RPMI7951 (cell line): ENCODE data around the gene KLHL30. TPM values are rescaled to one million over a fixed set of nuclear protein-coding genes. Genes with fewer than 3 reads are reported as not detected.
A peak's percentile ranks its signal among the peaks of the same experiment; 100 is the strongest.
"Not testable (repeated sequence)": the region's sequence is repeated elsewhere in the genome, so short reads cannot be mapped to it uniquely, and the experiment has no call there.

Experiments used
- DNase-seq: peaks from one replicate; pipeline ENCODE4 v3.0.0-alpha.2; 2012; ENCODE audit warnings: low read depth
- total RNA-seq: library from RNA; depleted of rRNA; stranded (reverse); fragments of >200 nt; shearing (Covaris generic); gene quantifications from 2 replicates; pipeline ENCODE4 v1.2.3, GENCODE V29; 2014

KLHL30 gene
- total RNA-seq, 1 experiment from 2014 or later, result not detected

GRCh38 chr2:238102865-238103264 lies 35.6 kb upstream of the KLHL30 start:
- DNase-seq, result no peak

DNA sequence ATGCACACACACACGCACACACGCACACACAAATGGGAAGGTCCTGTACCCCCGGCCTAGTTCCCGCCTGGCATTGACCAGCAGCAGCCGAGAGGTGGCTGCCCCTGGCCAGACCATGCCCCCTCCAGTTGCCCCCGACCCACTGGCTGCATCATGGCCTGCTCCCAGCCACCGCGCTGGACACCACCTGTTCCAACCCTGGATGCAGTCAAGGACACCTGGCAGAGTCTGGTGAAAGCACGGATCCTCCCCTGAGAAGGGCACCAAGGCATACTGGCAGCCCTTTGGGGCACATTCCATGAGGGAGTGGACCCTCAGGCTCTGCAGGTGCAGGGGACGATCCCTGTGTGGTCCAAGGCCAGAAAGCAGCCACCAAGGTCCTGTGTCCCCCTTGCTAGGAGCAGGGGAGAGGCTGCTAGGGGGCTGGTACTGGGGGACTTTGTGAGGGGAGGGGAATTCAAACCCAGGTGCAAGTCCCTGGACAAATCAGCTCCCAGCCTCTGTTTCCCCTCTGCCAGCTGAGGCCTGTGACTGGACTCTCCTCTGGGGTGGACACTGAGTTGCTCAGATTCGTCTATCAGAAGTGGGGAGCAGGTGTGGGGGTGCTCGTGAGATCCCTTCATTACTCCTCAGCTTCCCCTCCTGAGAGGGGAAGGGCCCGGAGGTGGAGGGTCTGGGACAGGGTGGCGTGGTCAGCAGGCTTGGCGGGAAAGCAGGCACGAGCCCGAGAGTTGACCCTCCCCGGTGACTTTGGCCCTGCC lies 34.8 kb upstream of the KLHL30 start:
- no peak for DNase-seq

- no peak for DNase-seq
Measured at GRCh38 chr2:238104226-238104690, 34.2 kb upstream of the KLHL30 start.

GRCh38 chr2:238104691-238105371 lies 33.6 kb upstream of the KLHL30 start:
- no peak for DNase-seq

DNA sequence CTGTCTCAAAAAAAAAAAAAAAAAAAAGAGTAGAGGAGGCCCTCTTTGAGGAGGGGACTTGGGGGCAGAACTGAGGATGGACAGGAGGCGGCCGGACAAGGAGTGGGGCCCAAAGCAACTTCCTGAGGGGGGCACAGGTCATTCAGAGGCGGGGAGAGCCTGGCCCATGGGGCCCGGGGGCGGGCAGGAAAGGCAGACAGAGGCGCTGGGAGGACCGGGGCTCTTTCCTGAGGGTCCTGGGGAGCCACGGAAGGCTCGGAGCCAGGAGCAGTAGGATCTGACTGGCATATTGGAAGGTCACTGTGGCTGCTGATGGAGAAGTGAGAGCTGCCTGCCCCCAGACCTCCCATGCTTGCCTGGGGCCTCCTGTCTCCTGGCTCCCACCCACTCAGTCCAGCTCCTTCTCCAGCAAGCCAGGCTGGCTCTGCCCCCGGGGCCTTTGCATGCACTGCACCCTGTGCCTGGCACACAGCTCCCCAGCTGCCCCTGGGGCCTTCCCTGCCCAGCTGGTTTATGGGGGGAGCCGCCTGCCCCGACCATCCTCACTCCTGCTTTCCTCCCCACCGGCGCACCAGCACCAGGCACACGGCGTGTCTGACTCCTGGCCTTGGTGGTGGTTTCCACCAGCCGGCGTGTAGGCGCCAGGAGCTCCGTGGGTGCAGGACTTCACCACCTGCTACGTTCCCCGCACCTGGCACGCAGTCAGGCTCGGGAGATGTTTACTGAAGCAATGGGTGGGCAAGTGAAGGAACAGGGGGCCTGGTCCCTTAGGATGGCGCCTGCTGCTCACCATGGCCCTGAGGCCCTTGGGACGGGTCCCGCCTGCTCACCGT lies 32.7 kb upstream of the KLHL30 start:
- no peak for DNase-seq

GRCh38 chr2:238106339-238106697 lies 32.1 kb upstream of the KLHL30 start:
- DNase-seq, result no peak

GRCh38 chr2:238106698-238107524 lies 31.6 kb upstream of the KLHL30 start:
- DNase-seq, result peak; percentile 31

DNA sequence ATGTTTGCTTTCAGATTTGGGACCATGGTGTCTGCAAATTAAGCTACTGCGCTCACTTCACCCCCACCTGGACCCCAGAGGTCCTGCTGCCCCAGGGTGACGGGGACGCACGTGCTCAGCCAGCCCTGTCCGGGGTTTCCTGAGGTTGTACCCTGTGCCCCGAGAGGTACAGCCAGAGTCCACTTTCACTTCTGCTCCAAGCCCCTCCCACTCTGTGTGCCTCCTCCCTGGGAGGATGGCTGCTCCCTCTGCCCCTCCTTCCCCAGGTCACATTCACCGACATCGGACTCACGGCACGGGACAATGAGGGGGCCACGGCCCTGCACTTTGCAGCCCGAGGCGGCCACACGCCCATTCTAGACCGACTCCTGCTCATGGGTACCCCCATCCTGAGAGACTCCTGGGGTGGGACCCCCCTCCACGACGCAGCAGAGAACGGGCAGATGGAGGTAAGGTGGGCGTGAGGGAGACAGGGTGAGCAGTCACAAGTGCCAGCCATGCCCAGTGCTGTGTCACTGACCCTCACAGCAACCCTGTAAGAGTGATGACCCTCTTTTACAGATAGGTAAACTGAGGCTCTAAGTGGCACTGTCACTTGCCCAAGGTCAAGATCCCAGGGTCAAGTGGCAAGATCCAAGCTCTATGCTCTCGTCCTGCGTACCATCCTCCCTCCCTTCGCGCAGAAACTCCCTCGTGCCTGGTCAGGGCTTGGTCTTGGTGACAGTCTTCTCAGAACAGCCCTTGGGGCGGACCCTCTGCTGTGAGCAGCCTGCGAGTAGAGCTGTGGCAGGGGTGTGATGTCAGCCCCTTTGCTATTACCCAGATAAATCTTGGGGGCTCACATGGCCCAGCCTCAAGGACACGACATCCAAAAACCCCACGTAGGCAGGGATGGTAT lies 30.7 kb upstream of the KLHL30 start:
- peak; percentile 26 for DNase-seq

- no peak for DNase-seq
Measured at GRCh38 chr2:238108423-238109183, 29.9 kb upstream of the KLHL30 start.

DNA sequence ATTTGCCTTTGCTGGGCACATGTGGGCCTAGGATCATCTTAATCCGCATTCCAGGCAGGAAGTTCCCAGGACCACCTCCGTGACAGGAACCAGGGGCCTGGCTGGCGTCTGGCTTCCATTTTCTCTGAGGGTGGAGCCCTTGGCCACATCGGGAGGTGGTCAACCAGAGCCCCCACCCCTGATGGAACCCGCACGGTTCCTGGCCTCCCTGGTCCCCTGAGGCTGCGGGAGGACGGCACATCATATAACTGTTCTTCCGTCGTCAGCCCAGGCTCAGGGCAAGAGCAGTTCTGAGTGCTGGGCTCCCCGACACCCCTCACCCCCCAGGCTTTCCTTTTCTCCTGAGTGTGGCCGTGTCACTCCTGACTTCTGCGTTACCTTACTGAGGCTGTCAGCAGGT lies 24.9 kb upstream of the KLHL30 start:
- no peak for DNase-seq

DNA sequence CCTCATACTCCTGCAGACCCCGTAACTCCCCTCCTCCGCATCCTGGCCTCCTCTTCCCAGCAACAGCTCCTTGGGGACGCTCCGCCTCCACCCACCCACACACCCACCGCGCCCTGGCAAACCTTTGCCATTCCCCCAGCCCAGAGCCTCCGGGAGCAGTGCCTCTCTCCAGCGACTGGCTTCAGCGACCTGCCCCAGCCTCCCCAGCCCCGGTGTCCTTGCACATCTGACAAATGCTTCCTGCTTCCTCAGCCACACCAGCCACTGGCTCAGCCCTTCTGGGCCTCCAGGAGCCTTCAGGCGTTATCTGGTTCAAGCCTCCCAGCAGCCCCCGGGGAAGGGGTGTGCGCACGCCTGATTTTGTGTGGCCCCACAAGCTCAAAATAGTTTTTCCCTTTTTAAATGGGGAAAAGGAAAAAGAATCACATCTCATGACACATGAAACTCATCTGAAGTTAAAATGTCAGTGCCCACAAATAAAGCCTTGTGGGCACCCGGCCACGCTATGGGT lies 24.1 kb upstream of the KLHL30 start:
- no peak for DNase-seq

- no peak for DNase-seq
Measured at GRCh38 chr2:238114851-238115660, 23.4 kb upstream of the KLHL30 start.

DNA sequence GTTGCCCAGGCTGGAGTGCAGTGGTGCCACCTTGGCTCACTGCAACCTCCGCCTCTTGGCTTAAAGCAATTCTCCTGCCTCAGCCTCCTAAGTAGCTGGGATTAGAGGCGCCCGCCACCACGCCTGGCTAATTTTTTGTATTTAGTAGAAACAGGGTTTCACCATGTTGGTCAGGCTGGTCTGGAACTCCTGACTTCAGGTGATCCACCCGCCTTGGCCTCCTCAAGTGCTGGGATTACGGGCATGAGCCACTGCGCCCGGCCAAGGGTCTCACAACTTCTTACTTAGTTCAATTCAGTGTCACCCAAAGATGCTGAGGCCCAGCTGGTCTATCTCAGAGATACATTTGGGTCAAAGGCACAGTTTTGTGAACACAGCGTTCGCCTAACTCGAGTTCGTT lies 22.8 kb upstream of the KLHL30 start:
- DNase-seq, result not testable (repeated sequence)

GRCh38 chr2:238116298-238117198 lies 21.9 kb upstream of the KLHL30 start:
- DNase-seq, result no peak

DNA sequence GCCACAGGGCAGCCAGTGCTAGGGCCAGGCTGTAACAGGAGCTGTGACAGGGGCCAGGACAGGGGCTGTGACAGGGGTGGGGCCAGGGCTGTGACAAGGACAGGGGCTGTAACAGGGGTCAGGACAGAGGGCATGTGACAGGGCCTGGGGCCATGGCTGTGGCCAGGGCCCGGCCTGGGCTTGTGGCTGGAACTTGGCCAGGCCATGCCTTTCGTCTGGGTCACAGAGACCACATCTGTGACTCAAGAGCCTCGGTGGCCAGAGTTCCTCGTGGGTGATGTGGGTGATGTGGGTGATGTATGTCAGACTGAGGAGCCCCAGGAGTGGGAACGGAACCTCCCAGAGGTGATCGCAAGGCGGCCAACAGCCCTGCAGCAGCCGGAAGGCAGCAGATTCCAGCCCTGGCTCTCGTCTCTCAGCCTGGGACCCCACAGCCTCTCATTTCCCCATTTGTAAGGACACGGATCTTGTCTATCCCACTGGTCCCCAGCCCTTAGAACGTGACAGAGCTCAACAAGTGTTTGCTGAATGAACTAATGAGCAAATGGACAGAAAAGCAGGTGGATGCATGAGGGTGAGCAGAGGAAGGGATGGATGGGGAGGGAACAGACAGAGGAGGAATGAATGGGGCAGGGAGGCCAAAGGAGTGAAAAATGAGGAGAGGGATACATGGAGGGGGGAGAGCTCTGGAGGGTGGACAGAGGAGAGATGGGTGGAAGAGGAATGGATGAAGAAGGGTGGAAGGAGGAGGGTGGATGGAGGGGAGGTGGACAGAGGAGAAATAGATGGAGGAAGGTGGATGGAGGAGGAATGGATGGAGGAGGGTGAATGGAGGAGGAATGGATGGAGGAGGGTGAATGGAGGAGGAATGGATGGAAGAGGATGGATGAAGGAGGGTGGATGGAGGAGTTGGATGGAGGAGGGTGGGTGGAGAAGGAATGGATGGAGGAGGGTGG lies 21.0 kb upstream of the KLHL30 start:
- DNase-seq, result peak; percentile 84

- no peak for DNase-seq
Measured at GRCh38 chr2:238119756-238120462, 18.6 kb upstream of the KLHL30 start.
